Activated naive CD8-positive, alpha-beta T cell treated with anti-CD3 and anti-CD28 coated beads, Interleukin-2, amount 10 ng/mL, durations not matched to agents 7 days and 5 days (primary cell): ENCODE measurements around the gene TPPP2. TPM values are rescaled to one million over a fixed set of nuclear protein-coding genes. Genes with fewer than 3 reads are reported as not detected.
A peak's percentile ranks its signal among the peaks of the same experiment; 100 is the strongest.
"Not testable (repeated sequence)": the region's sequence is repeated elsewhere in the genome, so short reads cannot be mapped to it uniquely, and the experiment has no call there.

ENCODE experiments used
- ATAC-seq: fragments of 150-1000 bp; cut with Tn5 transposase; one replicate; pipeline ENCODE4 v1.10.0; 2021; ENCODE audit warnings: low read depth, moderate library complexity
- POLR2A ChIA-PET: fragments of 350-600 bp; sonication (Branson Sonifier 250); formaldehyde crosslinking; loops from one replicate; lab custom pipeline; 2021; ENCODE audit warnings: antibody characterized with exemption; lab: Charles Lee
- DNase-seq: peaks from one replicate; pipeline ENCODE4 v3.0.0; 2021
- H3K27ac Mint-ChIP-seq: one replicate; pipeline ENCODE4 v1.8.0; 2022; ENCODE audit warnings: mild to moderate bottlenecking, mixed read lengths
- H3K27me3 Mint-ChIP-seq: one replicate; pipeline ENCODE4 v1.8.0; 2022; ENCODE audit warnings: mild to moderate bottlenecking, moderate library complexity, mixed read lengths
- H3K36me3 Mint-ChIP-seq: one replicate; pipeline ENCODE4 v1.8.0; 2021; ENCODE audit warnings: mild to moderate bottlenecking, mixed read lengths
- H3K4me1 Mint-ChIP-seq: one replicate; pipeline ENCODE4 v1.8.0; 2021; ENCODE audit warnings: mixed read lengths
- H3K4me3 Mint-ChIP-seq: one replicate; pipeline ENCODE4 v1.8.0; 2022; ENCODE audit warnings: mild to moderate bottlenecking, moderate library complexity, mixed read lengths
- H3K9me3 Mint-ChIP-seq: one replicate; pipeline ENCODE4 v1.8.0; 2021; ENCODE audit warnings: mixed read lengths
- total RNA-seq, 2 experiments: library from RNA; stranded (reverse); gene quantifications; one replicate each; pipeline ENCODE4 v1.2.3, GENCODE V29; 2021

TPPP2 gene
- total RNA-seq: not detected

- DNase-seq (no peak), ATAC-seq (no peak)
- Mint-ChIP-seq H3K4me3 (no peak within 1 kb of the TSS), H3K4me1 (peaks cover 2% of the 10 kb centered on the region), H3K9me3 (no peaks in the 10 kb centered on the region), H3K36me3 (no peaks in the 10 kb centered on the region), H3K27me3 (peaks cover 8% of the 10 kb centered on the region), H3K27ac (no peak within 1 kb of the TSS)
- POLR2A ChIA-PET: no interaction called here
Observed at GRCh38 chr14:21029917-21030316, at the start of gene TPPP2. TSS of gene TPPP2 (plus strand) at chr14:21030217. CDS start at chr14:21030582, 365 bp downstream.

- POLR2A ChIA-PET: no interaction called here
- H3K4me3 Mint-ChIP-seq: no peak overlapping the region
Observed at GRCh38 chr14:20980906-20981305, 49.1 kb upstream of the TPPP2 start.

GRCh38 chr14:20982646-20983369 lies 47.2 kb upstream of the TPPP2 start:
- Mint-ChIP-seq H3K36me3 (no peaks in the 10 kb centered on the region), H3K27me3 (peaks cover 23% of the 10 kb centered on the region), H3K4me3 (no peak overlapping the region), H3K4me1 (peaks cover 4% of the 10 kb centered on the region), H3K9me3 (no peaks in the 10 kb centered on the region), H3K27ac (no peak overlapping the region)
- POLR2A ChIA-PET: no interaction called here
- ATAC-seq: no peak
- no peak for DNase-seq

More at GRCh38 chr14:20980906-20981305, 49.1 kb upstream of the TPPP2 start:
- H3K36me3 Mint-ChIP-seq: no peaks in the 10 kb centered on the region
- peaks cover 19% of the 10 kb centered on the region for H3K27me3 Mint-ChIP-seq
- no peak for ATAC-seq
- no peak for DNase-seq
- H3K27ac Mint-ChIP-seq: no peak overlapping the region
- H3K4me1 Mint-ChIP-seq: peaks cover 2% of the 10 kb centered on the region
- H3K9me3 Mint-ChIP-seq: no peaks in the 10 kb centered on the region

- POLR2A ChIA-PET, ATAC-seq, H3K27ac Mint-ChIP-seq: not testable (repeated sequence)
Observed at GRCh38 chr14:20985650-20986049, 44.4 kb upstream of the TPPP2 start.

GRCh38 chr14:20986811-20987210 lies 43.2 kb upstream of the TPPP2 start:
- Mint-ChIP-seq H3K4me3 (no peak overlapping the region), H3K4me1 (peaks cover 14% of the 10 kb centered on the region), H3K9me3 (no peaks in the 10 kb centered on the region), H3K27me3 (peaks cover 14% of the 10 kb centered on the region), H3K27ac (no peak overlapping the region), H3K36me3 (peaks cover 5% of the 10 kb centered on the region)
- POLR2A ChIA-PET: no interaction called here
- ATAC-seq: no peak
- no peak for DNase-seq

More at GRCh38 chr14:20985650-20986049, 44.4 kb upstream of the TPPP2 start:
- Mint-ChIP-seq H3K4me1 (peaks cover 10% of the 10 kb centered on the region), H3K27me3 (peaks cover 14% of the 10 kb centered on the region)
- not testable (repeated sequence) for H3K36me3 Mint-ChIP-seq, H3K9me3 Mint-ChIP-seq, H3K4me3 Mint-ChIP-seq, DNase-seq

- POLR2A ChIA-PET: no interaction called here
- peak overlapping the region; percentile 47 for H3K4me3 Mint-ChIP-seq
- H3K36me3 Mint-ChIP-seq: peaks cover 15% of the 10 kb centered on the region
- H3K27ac Mint-ChIP-seq: peak overlapping the region; percentile 43
- no peak for DNase-seq
- H3K4me1 Mint-ChIP-seq: peaks cover 18% of the 10 kb centered on the region
- H3K27me3 Mint-ChIP-seq: peaks cover 9% of the 10 kb centered on the region
- no peaks in the 10 kb centered on the region for H3K9me3 Mint-ChIP-seq
- no peak for ATAC-seq
Observed at GRCh38 chr14:20988717-20989470, 41.1 kb upstream of the TPPP2 start.

- POLR2A ChIA-PET: no interaction called here
Observed at GRCh38 chr14:20989471-20989786, 40.6 kb upstream of the TPPP2 start.

GRCh38 chr14:20989787-20990600 lies 40.0 kb upstream of the TPPP2 start, which contains the start of gene METTL17:
TSS of gene METTL17 (plus strand) at chr14:20989980. CDS start at chr14:20990003, 23 bp downstream.
- DNase-seq (peak; percentile 82), ATAC-seq (peak; percentile 98)
- peak within 1 kb of the TSS; percentile 95 for H3K4me3 Mint-ChIP-seq
- POLR2A ChIA-PET: no interaction called here
- peak within 1 kb of the TSS; percentile 89 for H3K27ac Mint-ChIP-seq
- no peaks in the 10 kb centered on the region for H3K9me3 Mint-ChIP-seq
- H3K4me1 Mint-ChIP-seq: peaks cover 21% of the 10 kb centered on the region
- H3K36me3 Mint-ChIP-seq: peaks cover 20% of the 10 kb centered on the region
- peaks cover 5% of the 10 kb centered on the region for H3K27me3 Mint-ChIP-seq

More at GRCh38 chr14:20989471-20989786, 40.6 kb upstream of the TPPP2 start:
- Mint-ChIP-seq H3K27ac (peak overlapping the region; percentile 89), H3K4me3 (peak overlapping the region; percentile 95), H3K4me1 (peaks cover 19% of the 10 kb centered on the region), H3K27me3 (peaks cover 5% of the 10 kb centered on the region), H3K36me3 (peaks cover 18% of the 10 kb centered on the region), H3K9me3 (no peaks in the 10 kb centered on the region)
- ATAC-seq (no peak), DNase-seq (no peak)

GRCh38 chr14:20996521-20996920 lies 33.5 kb upstream of the TPPP2 start:
- Mint-ChIP-seq H3K4me3 (no peak overlapping the region), H3K27ac (no peak overlapping the region), H3K27me3 (no peaks in the 10 kb centered on the region), H3K4me1 (peaks cover 17% of the 10 kb centered on the region), H3K36me3 (peaks cover 35% of the 10 kb centered on the region), H3K9me3 (no peaks in the 10 kb centered on the region)
- DNase-seq (no peak), ATAC-seq (no peak)
- POLR2A ChIA-PET: no interaction called here

GRCh38 chr14:20997115-20997514 lies 32.9 kb upstream of the TPPP2 start:
- H3K9me3 Mint-ChIP-seq: no peaks in the 10 kb centered on the region
- H3K27ac Mint-ChIP-seq: no peak overlapping the region
- no peak overlapping the region for H3K4me3 Mint-ChIP-seq
- H3K4me1 Mint-ChIP-seq: peaks cover 14% of the 10 kb centered on the region
- no peaks in the 10 kb centered on the region for H3K27me3 Mint-ChIP-seq
- peaks cover 30% of the 10 kb centered on the region for H3K36me3 Mint-ChIP-seq
- ATAC-seq: no peak
- POLR2A ChIA-PET: no interaction called here
- DNase-seq: no peak

- no peak overlapping the region for H3K4me3 Mint-ChIP-seq
- POLR2A ChIA-PET: no interaction called here
- peaks cover 14% of the 10 kb centered on the region for H3K4me1 Mint-ChIP-seq
- no peak overlapping the region for H3K27ac Mint-ChIP-seq
- ATAC-seq: no peak
- peaks cover 28% of the 10 kb centered on the region for H3K36me3 Mint-ChIP-seq
- no peaks in the 10 kb centered on the region for H3K9me3 Mint-ChIP-seq
- no peak for DNase-seq
- H3K27me3 Mint-ChIP-seq: no peaks in the 10 kb centered on the region
Observed at GRCh38 chr14:20997564-20997963, 32.5 kb upstream of the TPPP2 start.

- ATAC-seq (no peak), DNase-seq (no peak)
- peaks cover 25% of the 10 kb centered on the region for H3K36me3 Mint-ChIP-seq
- POLR2A ChIA-PET: no interaction called here
- no peaks in the 10 kb centered on the region for H3K9me3 Mint-ChIP-seq
- peaks cover 14% of the 10 kb centered on the region for H3K4me1 Mint-ChIP-seq
- no peaks in the 10 kb centered on the region for H3K27me3 Mint-ChIP-seq
- no peak overlapping the region for H3K27ac Mint-ChIP-seq
- H3K4me3 Mint-ChIP-seq: no peak overlapping the region
Observed at GRCh38 chr14:20998139-20998538, 31.9 kb upstream of the TPPP2 start.

GRCh38 chr14:20998674-20999366 lies 31.2 kb upstream of the TPPP2 start, which contains the start of gene SLC39A2:
TSS of gene SLC39A2 (plus strand) at chr14:20999293. CDS start at chr14:20999447, 154 bp downstream.
- Mint-ChIP-seq H3K27me3 (no peaks in the 10 kb centered on the region), H3K4me3 (no peak within 1 kb of the TSS), H3K36me3 (peaks cover 24% of the 10 kb centered on the region), H3K27ac (no peak within 1 kb of the TSS), H3K9me3 (no peaks in the 10 kb centered on the region), H3K4me1 (peaks cover 13% of the 10 kb centered on the region)
- no peak for DNase-seq
- POLR2A ChIA-PET: no interaction called here
- no peak for ATAC-seq
